H1 (cell line): ENCODE measurements around the gene CCDC15. TPM values are rescaled to one million over a fixed set of nuclear protein-coding genes. Genes with fewer than 3 reads are reported as not detected.

Source experiments
- CTCF ChIA-PET: fragments of 300-600 bp; sonication (Branson Sonifier 250); formaldehyde crosslinking; loops from one replicate; lab custom pipeline; 2021; ENCODE audit not compliant: partially characterized antibody; lab: Charles Lee
- POLR2A ChIA-PET: fragments of 300-600 bp; sonication (Branson Sonifier 250); formaldehyde crosslinking; loops from one replicate; lab custom pipeline; 2021; ENCODE audit warnings: inconsistent platforms; ENCODE audit not compliant: partially characterized antibody; lab: Charles Lee
- DNase-seq, 2 experiments: peaks; one replicate each; pipeline versions ENCODE4 v3.0.0 to v3.0.0-alpha.2; 2010 to 2022; ENCODE audit warnings: low spot score in 2 of 2, low read depth in 1 of 2, mixed read lengths in 1 of 2
- FAIRE-seq: peaks from 2 replicates; lab custom pipeline; 2011; peaks lifted over from hg19 to GRCh38; lab: Jason Lieb, UNC
- H2AFZ ChIP-seq: 2 replicates; pipeline ENCODE4 v1.8.1; 2012; ENCODE audit warnings: low read length, inconsistent platforms
- H2AK5ac ChIP-seq: 2 replicates; pipeline ENCODE4 v1.6.1; 2013; ENCODE audit warnings: low read depth, low read length
- H2BK120ac ChIP-seq: replicated peaks from 2 replicates; pipeline ENCODE3; 2013; ENCODE audit warnings: low read depth, low read length, inconsistent platforms
- H2BK12ac ChIP-seq: 2 replicates; pipeline ENCODE4 v1.6.1; 2013; ENCODE audit warnings: low read depth, low read length
- H2BK15ac ChIP-seq: 2 replicates; pipeline ENCODE4 v1.6.1; 2013; ENCODE audit warnings: low read length
- H2BK20ac ChIP-seq: 2 replicates; pipeline ENCODE4 v1.6.1; 2013; ENCODE audit warnings: low read length
- H2BK5ac ChIP-seq: 2 replicates; pipeline ENCODE4 v1.6.1; 2013; ENCODE audit warnings: low read depth, low read length
- H3K14ac ChIP-seq: 2 replicates; pipeline ENCODE4 v1.6.1; 2013; ENCODE audit warnings: inconsistent platforms; ENCODE audit not compliant: insufficient read length
- H3K18ac ChIP-seq: 2 replicates; pipeline ENCODE4 v1.6.1; 2013; ENCODE audit warnings: low read length; ENCODE audit errors: extremely low read depth
- H3K23ac ChIP-seq: 2 replicates; pipeline ENCODE4 v1.6.1; 2013; ENCODE audit warnings: inconsistent platforms; ENCODE audit not compliant: insufficient read length
- H3K23me2 ChIP-seq: 2 replicates; pipeline ENCODE4 v1.6.1; 2013; ENCODE audit warnings: low read depth, low read length
- H3K27ac ChIP-seq: 2 replicates; pipeline ENCODE4 v1.6.1; 2011; ENCODE audit warnings: low read depth, low read length, inconsistent platforms
- H3K27me3 ChIP-seq, 4 experiments: replicated peaks in 1 of 4; 1 replicate in 1 of 4; 2 replicates in 3 of 4; pipeline versions ENCODE4 v1.6.1 to v1.8.1; 2011 to 2013; ENCODE audit warnings: low read length in 3 of 4, mild to moderate bottlenecking in 3 of 4, inconsistent platforms in 2 of 4, mixed read lengths in 2 of 4, moderate library complexity in 1 of 4; ENCODE audit not compliant: control insufficient read depth in 3 of 4, insufficient read depth in 3 of 4; ENCODE audit errors: extremely low read depth in 1 of 4
- H3K36me3 ChIP-seq, 4 experiments: 2 replicates each; pipeline versions ENCODE4 v1.6.1 to v1.8.1; 2011 to 2013; ENCODE audit warnings: mild to moderate bottlenecking in 4 of 4, low read length in 3 of 4, moderate library complexity in 2 of 4, control low read depth in 1 of 4, inconsistent platforms in 1 of 4; ENCODE audit not compliant: insufficient read depth in 4 of 4, control insufficient read depth in 2 of 4
- H3K4ac ChIP-seq: replicated peaks from 2 replicates; pipeline ENCODE3; 2013; ENCODE audit warnings: low read length, low read depth, mixed read lengths, inconsistent platforms; ENCODE audit not compliant: insufficient read length
- H3K4me1 ChIP-seq, 4 experiments: replicated peaks in 1 of 4; 1 replicate in 1 of 4; 2 replicates in 3 of 4; pipeline versions ENCODE4 v1.6.1 to v1.8.1; 2011 to 2013; ENCODE audit warnings: low read length in 3 of 4, inconsistent platforms in 2 of 4, mixed read lengths in 1 of 4; ENCODE audit not compliant: insufficient read depth in 4 of 4, control insufficient read depth in 3 of 4
- H3K4me2 ChIP-seq, 2 experiments: 2 replicates each; pipeline versions ENCODE4 v1.6.1 to v1.8.1; 2011 to 2013; ENCODE audit warnings: low read depth in 2 of 2, low read length in 2 of 2, control low read depth in 1 of 2, inconsistent platforms in 1 of 2, mild to moderate bottlenecking in 1 of 2; ENCODE audit not compliant: insufficient read depth in 1 of 2
- H3K4me3 ChIP-seq, 4 experiments: fragments of 200-600, 300-600 bp in 1 of 4; sonication (generic), shearing (Covaris generic), sonication (Bioruptor Twin) in 1 of 4; 2 replicates each; pipeline versions ENCODE4 v1.5.1 to v1.8.1; 2011 to 2016; ENCODE audit warnings: low read length in 4 of 4, low read depth in 3 of 4, control low read depth in 2 of 4, inconsistent platforms in 2 of 4, mild to moderate bottlenecking in 2 of 4, mixed read lengths in 1 of 4, moderate library complexity in 1 of 4; ENCODE audit not compliant: insufficient read depth in 2 of 4; ENCODE audit errors: extremely low read depth in 1 of 4
- H3K56ac ChIP-seq: replicated peaks from 2 replicates; pipeline ENCODE3; 2013; ENCODE audit warnings: low read depth, mild to moderate bottlenecking, mixed read lengths, low read length, inconsistent platforms; ENCODE audit not compliant: insufficient read length
- H3K79me1 ChIP-seq: 2 replicates; pipeline ENCODE4 v1.6.1; 2013; ENCODE audit warnings: low read depth, low read length, control low read depth
- H3K79me2 ChIP-seq, 2 experiments: 2 replicates each; pipeline versions ENCODE4 v1.6.1 to v1.8.1; 2012 to 2013; ENCODE audit warnings: low read length in 2 of 2, mild to moderate bottlenecking in 2 of 2, inconsistent platforms in 1 of 2; ENCODE audit not compliant: insufficient read depth in 2 of 2, control insufficient read depth in 1 of 2
- H3K9ac ChIP-seq, 4 experiments: replicated peaks in 1 of 4; 1 replicate in 1 of 4; 2 replicates in 3 of 4; pipeline versions ENCODE4 v1.6.1 to v1.8.1; 2011 to 2013; ENCODE audit warnings: low read depth in 3 of 4, low read length in 3 of 4, control low read depth in 2 of 4, mild to moderate bottlenecking in 2 of 4, moderate library complexity in 2 of 4, inconsistent platforms in 1 of 4; ENCODE audit errors: extremely low read depth in 1 of 4
- H3K9me3 ChIP-seq, 2 experiments: 2 replicates each; pipeline versions ENCODE4 v1.6.1 to v1.8.1; 2012 to 2013; ENCODE audit warnings: mild to moderate bottlenecking in 2 of 2, moderate library complexity in 2 of 2, control low read depth in 1 of 2, inconsistent platforms in 1 of 2, low read depth in 1 of 2, low read length in 1 of 2, mixed read lengths in 1 of 2; ENCODE audit not compliant: insufficient read depth in 2 of 2
- H4K20me1 ChIP-seq, 2 experiments: replicated peaks in 1 of 2; 2 replicates each; pipeline versions ENCODE3 to v1.8.1; 2011 to 2013; ENCODE audit warnings: inconsistent platforms in 2 of 2, low read length in 2 of 2, mild to moderate bottlenecking in 1 of 2; ENCODE audit not compliant: insufficient read depth in 2 of 2, control insufficient read depth in 1 of 2
- H4K5ac ChIP-seq: 2 replicates; pipeline ENCODE4 v1.6.1; 2013; ENCODE audit warnings: low read length, low read depth, mixed read lengths, inconsistent platforms; ENCODE audit not compliant: insufficient read length
- H4K8ac ChIP-seq: 2 replicates; pipeline ENCODE4 v1.8.0; 2013; ENCODE audit warnings: mild to moderate bottlenecking, moderate library complexity, low read length, inconsistent platforms; ENCODE audit not compliant: insufficient read depth; ENCODE audit errors: extremely low read depth
- H4K91ac ChIP-seq: replicated peaks from 2 replicates; pipeline ENCODE3; 2013; ENCODE audit warnings: low read length, mixed read lengths, inconsistent platforms; ENCODE audit not compliant: insufficient read length
- BACH1 ChIP-seq: IDR thresholded peaks from 2 replicates; pipeline ENCODE4 v1.6.1; 2012; ENCODE audit warnings: low read length, improper control_type of control experiment
- EZH2 ChIP-seq: fragments of 200-600 bp; sonication (generic); IDR thresholded peaks from 2 replicates; pipeline ENCODE4 v1.7.1; 2012; ENCODE audit warnings: low read depth, mild to moderate bottlenecking, moderate library complexity, low read length, inconsistent platforms; ENCODE audit not compliant: severe bottlenecking
- TAF1 ChIP-seq: IDR thresholded peaks from 2 replicates; pipeline ENCODE4 v1.6.1; 2011; ENCODE audit warnings: mild to moderate bottlenecking, low read depth, low read length
- WGBS, 2 experiments: shearing (Covaris generic) in 1 of 2; methylation state at CpG; one replicate each; pipeline versions ENCODE4 v1.1.6 to v1.1.7; 2013 to 2015; ENCODE audit warnings: low lambda C conversion rate in 2 of 2, mixed read lengths in 2 of 2, inconsistent platforms in 1 of 2, low coverage in 1 of 2, missing lambda C conversion rate in 1 of 2; ENCODE audit not compliant: insufficient replicate concordance in 2 of 2, insufficient coverage in 1 of 2, insufficient read length in 1 of 2; ENCODE audit errors: extremely low coverage in 1 of 2, missing lambda C conversion rate in 1 of 2; 5-methylcytosine and 5-hydroxymethylcytosine counted together
- polyA plus RNA-seq, 7 experiments: library from polyadenylated mRNA; depleted of rRNA in 3 of 7; stranded (reverse) in 5 of 7; unstranded in 2 of 7; fragments of >200 nt in 5 of 7; fragments of 200-250 nt in 2 of 7; gene quantifications; 1 replicate in 5 of 7; 2 replicates in 1 of 7; 4 replicates in 1 of 7; pipeline versions ENCODE4 v1.2.1 to v1.2.3, GENCODE V29; 2011 to 2013; ENCODE audit warnings: missing spikeins in 2 of 7, mixed read lengths in 2 of 7
- total RNA-seq: library from RNA; stranded (reverse); fragmentation: NEBNext Ultra II Directional; extraction: Animal tissue kit (Norgen Biotek cat#: 25700); gene quantifications from 2 replicates; pipeline ENCODE4 v1.2.1, GENCODE V29; 2021

Gene CCDC15
- total and polyA plus RNA-seq, 2 of the 8 experiments (the other 6 are each of a cell fraction or from before 2014, with no cell fraction given): 1.5 to 3.1 TPM

DNA sequence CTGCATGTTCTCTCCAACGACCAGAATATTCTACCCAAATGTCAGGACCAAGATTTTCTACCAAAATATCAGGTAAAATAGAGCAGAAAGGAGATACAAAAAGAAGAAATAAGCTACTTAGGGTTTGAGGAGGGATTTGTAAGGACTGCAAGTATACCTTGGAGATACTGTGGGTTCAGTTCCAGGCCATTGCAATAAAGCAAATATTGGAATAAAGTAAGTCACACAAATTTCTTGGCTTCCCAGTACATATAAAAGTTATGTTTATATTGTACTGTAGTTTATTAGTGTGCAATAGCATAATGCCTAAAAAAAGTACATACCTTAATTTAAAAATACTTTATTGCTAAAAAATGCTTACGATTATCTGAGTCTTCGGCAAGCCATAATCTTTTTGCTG is 34.1 kb downstream of the CCDC15 start:
- H3K23me2 ChIP-seq: no peaks in the 10 kb centered on the region
- H4K8ac ChIP-seq: no peak overlapping the region
- no peaks in the 10 kb centered on the region for H3K27me3 ChIP-seq
- no peak overlapping the region for H3K4me2 ChIP-seq
- FAIRE-seq (no peak), DNase-seq (no peak)
- WGBS, 2 experiments: 86% methylated on average over 3 of the region's 3 CpGs; no CpG with 5 or more reads in 1 of the 2 experiments
- no peak overlapping the region for H3K9ac ChIP-seq
- no peaks in the 10 kb centered on the region for H3K9me3 ChIP-seq
- H3K4ac ChIP-seq: no peak overlapping the region
- TF ChIP-seq BACH1: no peak
- no peak for TF ChIP-seq TAF1
- no peak for TF ChIP-seq EZH2
- no peak overlapping the region for H3K18ac ChIP-seq
- H4K91ac ChIP-seq: no peak overlapping the region
- H3K27ac ChIP-seq: no peak overlapping the region
- H4K5ac ChIP-seq: no peak overlapping the region
- H3K79me2 ChIP-seq: no peaks in the 10 kb centered on the region
- ChIA-PET CTCF (no interaction called here), POLR2A (no interaction called here)
- H2BK15ac ChIP-seq: no peak overlapping the region
- no peak overlapping the region for H3K56ac ChIP-seq
- H4K20me1 ChIP-seq: no peaks in the 10 kb centered on the region
- H3K36me3 ChIP-seq: no peaks in the 10 kb centered on the region
- H3K4me3 ChIP-seq: no peak overlapping the region
- H2AFZ ChIP-seq: no peak overlapping the region
- no peak overlapping the region for H3K23ac ChIP-seq
- H3K4me1 ChIP-seq: no peaks in the 10 kb centered on the region
- H2AK5ac ChIP-seq: no peak overlapping the region
- H2BK120ac ChIP-seq: no peak overlapping the region
- H2BK5ac ChIP-seq: no peak overlapping the region
- no peaks in the 10 kb centered on the region for H3K79me1 ChIP-seq
- no peak overlapping the region for H2BK20ac ChIP-seq
- H2BK12ac ChIP-seq: no peak overlapping the region
- no peak overlapping the region for H3K14ac ChIP-seq
